Breast epithelium (tissue), 3 donors: ENCODE data around the gene CDH4.

Source experiments
- POLR2A ChIP-seq: fragments of 450-650 bp; IDR thresholded peaks from one replicate; pipeline ENCODE4 v1.6.1; 2016; ENCODE audit warnings: antibody characterized with exemption, mild to moderate bottlenecking, moderate library complexity
- TF ChIP-seq, protein P1 (sequence below), 3 donors: fragments of 450-650 bp; IDR thresholded peaks; one replicate each; pipeline ENCODE4 v1.5.1; 2016 to 2017; ENCODE audit warnings: antibody characterized with exemption in 3 of 3, mild to moderate bottlenecking in 3 of 3, moderate library complexity in 3 of 3

DNA sequence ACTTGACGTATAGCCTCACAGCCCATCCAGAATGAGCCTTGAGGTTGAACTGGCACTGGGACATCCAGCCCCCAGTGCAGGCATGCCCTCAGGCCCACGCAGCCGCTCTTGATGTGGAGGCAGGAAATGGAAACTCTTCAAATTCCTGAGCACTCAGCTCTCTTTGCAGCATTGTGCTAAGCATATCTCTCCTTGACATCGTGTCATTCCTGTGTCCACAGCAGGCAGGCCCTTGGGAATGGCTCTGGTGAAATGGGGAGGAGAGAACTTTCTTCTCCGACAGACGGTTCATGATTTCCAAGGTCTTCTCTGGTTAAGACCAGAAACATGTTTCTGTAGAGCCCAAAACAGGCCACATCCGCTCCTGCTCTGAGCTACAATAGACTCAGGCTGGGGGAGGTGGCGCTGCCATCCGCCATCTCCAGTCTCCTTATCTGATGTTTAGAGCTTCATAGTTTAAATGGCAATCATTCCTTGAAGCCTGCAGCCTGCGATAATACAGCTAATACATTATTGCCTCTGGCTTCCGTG lies 248.8 kb downstream of the CDH4 start:
- TF ChIP-seq, protein P1, sequence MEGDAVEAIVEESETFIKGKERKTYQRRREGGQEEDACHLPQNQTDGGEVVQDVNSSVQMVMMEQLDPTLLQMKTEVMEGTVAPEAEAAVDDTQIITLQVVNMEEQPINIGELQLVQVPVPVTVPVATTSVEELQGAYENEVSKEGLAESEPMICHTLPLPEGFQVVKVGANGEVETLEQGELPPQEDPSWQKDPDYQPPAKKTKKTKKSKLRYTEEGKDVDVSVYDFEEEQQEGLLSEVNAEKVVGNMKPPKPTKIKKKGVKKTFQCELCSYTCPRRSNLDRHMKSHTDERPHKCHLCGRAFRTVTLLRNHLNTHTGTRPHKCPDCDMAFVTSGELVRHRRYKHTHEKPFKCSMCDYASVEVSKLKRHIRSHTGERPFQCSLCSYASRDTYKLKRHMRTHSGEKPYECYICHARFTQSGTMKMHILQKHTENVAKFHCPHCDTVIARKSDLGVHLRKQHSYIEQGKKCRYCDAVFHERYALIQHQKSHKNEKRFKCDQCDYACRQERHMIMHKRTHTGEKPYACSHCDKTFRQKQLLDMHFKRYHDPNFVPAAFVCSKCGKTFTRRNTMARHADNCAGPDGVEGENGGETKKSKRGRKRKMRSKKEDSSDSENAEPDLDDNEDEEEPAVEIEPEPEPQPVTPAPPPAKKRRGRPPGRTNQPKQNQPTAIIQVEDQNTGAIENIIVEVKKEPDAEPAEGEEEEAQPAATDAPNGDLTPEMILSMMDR (IDR thresholded peaks at IDR 0.05), result no peak
- no peak for TF ChIP-seq POLR2A
